ENCODE measurements around the gene MAB21L4.

DNA sequence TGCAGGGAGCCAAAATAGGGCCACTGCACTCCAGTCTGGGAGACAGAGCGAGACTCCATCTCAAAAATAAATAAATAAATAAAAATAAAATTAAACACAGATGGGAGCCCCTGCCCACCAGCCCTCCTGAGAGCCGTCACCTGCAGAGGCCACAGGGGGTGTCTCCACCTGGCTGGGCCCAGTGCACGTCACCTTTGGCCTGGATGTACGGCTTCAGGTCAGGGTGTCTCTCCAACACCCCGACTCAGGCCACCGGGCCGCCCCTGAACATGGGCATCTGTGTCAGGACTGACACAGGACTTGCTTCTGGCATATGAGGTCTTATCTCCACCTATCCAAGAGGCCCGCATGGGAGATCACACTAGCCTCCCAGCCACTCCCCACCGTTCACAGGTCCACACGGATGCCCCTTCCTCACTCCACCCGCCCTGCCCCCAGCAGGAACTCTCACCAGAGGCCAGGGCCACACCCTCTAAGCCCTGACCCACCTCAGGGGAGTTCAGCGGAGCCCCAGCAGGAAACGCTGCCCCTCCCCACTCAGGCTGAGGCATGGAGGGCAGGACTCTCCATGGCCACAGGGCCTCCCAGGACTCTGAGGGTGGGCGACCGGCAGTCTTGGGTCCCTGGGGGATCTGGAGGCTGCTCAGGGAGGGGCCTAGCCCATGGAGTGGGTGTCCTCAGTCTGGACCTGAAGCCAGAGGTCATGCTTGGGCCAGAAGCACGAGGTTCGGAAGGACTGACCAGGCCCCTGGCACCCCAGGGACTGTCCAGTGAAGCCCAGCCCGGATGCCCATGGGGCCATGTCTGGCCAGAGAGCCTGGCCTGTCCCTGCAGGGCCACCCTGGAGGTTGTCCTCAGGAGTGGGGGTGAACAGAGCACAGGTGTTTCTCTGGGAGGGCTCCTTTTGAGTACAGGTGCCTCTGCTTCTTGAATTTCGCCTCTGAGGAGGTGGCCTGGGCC lies 8.5 kb upstream of the MAB21L4 start:
- TF ChIP-seq EZH2 (IDR thresholded peaks at IDR 0.05; ENCODE audit: insufficient read depth, poor library complexity, severe bottlenecking), result no peak
- no peak for TF ChIP-seq EZH2phosphoT487 (IDR thresholded peaks at IDR 0.05; ENCODE audit: insufficient read depth, low read depth)
